ENCODE results near the gene LGR4. TPM values are rescaled to one million over a fixed set of nuclear protein-coding genes. Genes with fewer than 3 reads are reported as not detected.

LGR4 gene
- total and polyA plus RNA-seq, 2 experiments from 2014 or later: 22.6 to 99.6 TPM

DNA sequence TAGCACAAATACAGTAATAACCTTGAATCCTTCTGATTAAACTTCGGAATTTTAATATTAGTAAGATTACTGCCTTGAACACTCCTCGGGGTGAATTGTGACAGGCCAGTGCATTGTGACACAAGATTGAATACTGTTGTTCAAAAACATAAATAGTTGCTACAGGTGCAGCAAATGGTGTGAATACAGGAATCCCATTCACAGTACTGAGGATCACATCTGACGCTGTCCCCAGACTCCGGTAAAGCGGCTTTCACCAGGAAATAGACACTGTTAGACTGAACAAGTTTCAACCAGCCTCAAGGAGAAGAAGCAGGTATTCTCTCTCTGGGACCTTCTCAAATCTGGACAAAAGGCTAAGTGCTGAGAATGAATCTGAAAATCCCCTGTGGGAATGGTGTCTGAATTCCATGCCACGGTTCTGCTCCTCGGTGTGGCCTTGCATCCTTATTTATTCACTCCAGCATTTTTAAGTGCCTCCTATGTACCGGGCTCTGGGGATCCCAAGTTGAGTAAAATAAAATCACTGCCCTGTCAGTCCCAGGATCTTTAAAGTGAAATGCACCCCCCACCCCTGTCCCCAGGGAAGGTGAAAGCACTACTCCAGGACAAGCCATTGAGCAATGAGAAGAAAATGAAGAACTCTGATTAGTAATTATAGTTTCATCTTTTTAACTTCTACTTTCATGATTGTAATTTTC, 3.4 kb downstream of the LGR4 start:
- ATAC-seq (no peak), DNase-seq (ENCODE audit: low spot score) (no peak)
- Histone ChIP-seq H3K27me3 (ENCODE audit: insufficient read depth) (no peaks in the 10 kb centered on the region), H3K4me1 (ENCODE audit: insufficient read depth) (peaks cover 57% of the 10 kb centered on the region), H2AFZ (no peak overlapping the region), H3K4me3 (peak overlapping the region; percentile 97), H3K79me2 (replicated peaks; ENCODE audit: insufficient read depth) (peaks cover 76% of the 10 kb centered on the region), H3K27ac (ENCODE audit: low read depth) (no peak overlapping the region), H3K4me2 (peak overlapping the region; percentile 98), H3F3A (replicated peaks; ENCODE audit: low read depth) (0 out of 2 replicates have a peak, but pooled peaks cover 4% of the 10 kb centered on the region), H3K36me3 (ENCODE audit: insufficient read depth) (no peaks in the 10 kb centered on the region), H4K20me1 (replicated peaks; ENCODE audit: insufficient read depth) (peaks cover 41% of the 10 kb centered on the region), H3K9me2 (ENCODE audit: insufficient read depth) (no peaks in the 10 kb centered on the region)
- H3K4me3 Mint-ChIP-seq: peak overlapping the region; percentile 84
- H3K36me3 Mint-ChIP-seq (ENCODE audit: low read depth): peaks cover 3% of the 10 kb centered on the region
- no peak overlapping the region for H3K27ac Mint-ChIP-seq
- no peak for TF ChIP-seq JUNB (IDR thresholded peaks at IDR 0.05; ENCODE audit: unreplicated experiment)
- H3K9me3 Mint-ChIP-seq: 0 out of 3 replicates have a peak, but pooled peaks cover 4% of the 10 kb centered on the region
- H3K4me1 Mint-ChIP-seq: peaks cover 57% of the 10 kb centered on the region
- H3K27me3 Mint-ChIP-seq (ENCODE audit: insufficient read depth, low read depth, poor library complexity): peaks cover 5% of the 10 kb centered on the region

DNA sequence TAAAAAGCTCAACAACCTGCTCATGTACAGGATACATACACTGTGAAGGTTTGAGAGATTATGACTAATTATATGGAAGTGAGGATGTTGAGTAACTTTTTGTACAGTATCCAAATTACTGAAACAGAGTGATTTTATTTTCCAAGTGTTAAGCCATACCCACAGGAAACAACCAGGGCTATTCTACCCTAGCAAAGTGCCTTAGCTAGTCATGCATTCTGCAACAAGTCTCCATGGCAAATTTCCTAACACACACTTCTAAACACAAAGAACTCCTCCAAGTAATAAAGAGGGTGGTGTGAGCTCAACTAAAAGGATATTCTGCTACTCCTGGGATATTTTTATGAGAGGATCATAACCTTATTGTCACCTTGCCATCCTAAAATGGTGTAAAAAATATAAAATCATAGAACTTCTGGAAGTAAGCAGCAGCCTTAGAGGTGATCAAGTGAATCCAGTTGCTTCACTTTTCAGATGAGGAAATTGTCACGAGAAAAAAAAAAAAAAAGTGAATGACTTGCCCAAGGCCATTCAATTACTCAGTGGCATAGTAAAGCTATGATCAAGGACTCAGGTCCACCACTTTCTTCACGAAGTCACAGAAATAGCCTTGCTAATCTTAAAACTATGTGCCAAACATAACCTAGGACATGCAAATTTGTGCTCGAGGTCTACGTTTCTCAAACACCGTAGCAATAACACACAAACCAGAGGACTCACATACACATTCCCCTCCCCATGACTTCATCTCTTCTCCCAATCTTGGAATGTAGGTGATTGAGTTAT, 4.2 kb downstream of the LGR4 start:
- DNase-seq (ENCODE audit: low spot score): no peak
- Histone ChIP-seq H3K27me3 (ENCODE audit: insufficient read depth) (no peaks in the 10 kb centered on the region), H3K9me2 (ENCODE audit: insufficient read depth) (no peaks in the 10 kb centered on the region), H2AFZ (no peak overlapping the region), H3K27ac (ENCODE audit: low read depth) (no peak overlapping the region), H4K20me1 (replicated peaks; ENCODE audit: insufficient read depth) (peaks cover 45% of the 10 kb centered on the region), H3K36me3 (ENCODE audit: insufficient read depth) (no peaks in the 10 kb centered on the region), H3F3A (replicated peaks; ENCODE audit: low read depth) (0 out of 2 replicates have a peak, but pooled peaks cover under 1% of the 10 kb centered on the region), H3K4me3 (peak overlapping the region; percentile 97), H3K4me1 (ENCODE audit: insufficient read depth) (peaks cover 58% of the 10 kb centered on the region), H3K4me2 (peak overlapping the region; percentile 98), H3K79me2 (replicated peaks; ENCODE audit: insufficient read depth) (peaks cover 84% of the 10 kb centered on the region)
- no peak for ATAC-seq
- peaks cover 3% of the 10 kb centered on the region for H3K36me3 Mint-ChIP-seq (ENCODE audit: low read depth)
- H3K9me3 Mint-ChIP-seq: 0 out of 3 replicates have a peak, but pooled peaks cover 1% of the 10 kb centered on the region
- no peak overlapping the region for H3K27ac Mint-ChIP-seq
- TF ChIP-seq NANOG (IDR thresholded peaks at IDR 0.05; ENCODE audit: borderline replicate concordance) (no peak), JUNB (IDR thresholded peaks at IDR 0.05; ENCODE audit: unreplicated experiment) (no peak)
- TF ChIP-seq, protein P1, sequence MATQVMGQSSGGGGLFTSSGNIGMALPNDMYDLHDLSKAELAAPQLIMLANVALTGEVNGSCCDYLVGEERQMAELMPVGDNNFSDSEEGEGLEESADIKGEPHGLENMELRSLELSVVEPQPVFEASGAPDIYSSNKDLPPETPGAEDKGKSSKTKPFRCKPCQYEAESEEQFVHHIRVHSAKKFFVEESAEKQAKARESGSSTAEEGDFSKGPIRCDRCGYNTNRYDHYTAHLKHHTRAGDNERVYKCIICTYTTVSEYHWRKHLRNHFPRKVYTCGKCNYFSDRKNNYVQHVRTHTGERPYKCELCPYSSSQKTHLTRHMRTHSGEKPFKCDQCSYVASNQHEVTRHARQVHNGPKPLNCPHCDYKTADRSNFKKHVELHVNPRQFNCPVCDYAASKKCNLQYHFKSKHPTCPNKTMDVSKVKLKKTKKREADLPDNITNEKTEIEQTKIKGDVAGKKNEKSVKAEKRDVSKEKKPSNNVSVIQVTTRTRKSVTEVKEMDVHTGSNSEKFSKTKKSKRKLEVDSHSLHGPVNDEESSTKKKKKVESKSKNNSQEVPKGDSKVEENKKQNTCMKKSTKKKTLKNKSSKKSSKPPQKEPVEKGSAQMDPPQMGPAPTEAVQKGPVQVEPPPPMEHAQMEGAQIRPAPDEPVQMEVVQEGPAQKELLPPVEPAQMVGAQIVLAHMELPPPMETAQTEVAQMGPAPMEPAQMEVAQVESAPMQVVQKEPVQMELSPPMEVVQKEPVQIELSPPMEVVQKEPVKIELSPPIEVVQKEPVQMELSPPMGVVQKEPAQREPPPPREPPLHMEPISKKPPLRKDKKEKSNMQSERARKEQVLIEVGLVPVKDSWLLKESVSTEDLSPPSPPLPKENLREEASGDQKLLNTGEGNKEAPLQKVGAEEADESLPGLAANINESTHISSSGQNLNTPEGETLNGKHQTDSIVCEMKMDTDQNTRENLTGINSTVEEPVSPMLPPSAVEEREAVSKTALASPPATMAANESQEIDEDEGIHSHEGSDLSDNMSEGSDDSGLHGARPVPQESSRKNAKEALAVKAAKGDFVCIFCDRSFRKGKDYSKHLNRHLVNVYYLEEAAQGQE (IDR thresholded peaks at IDR 0.05; ENCODE audit: unreplicated experiment): no peak
- H3K27me3 Mint-ChIP-seq (ENCODE audit: insufficient read depth, low read depth, poor library complexity): peaks cover 2% of the 10 kb centered on the region
- H3K4me3 Mint-ChIP-seq: no peak overlapping the region
- H3K4me1 Mint-ChIP-seq: peaks cover 60% of the 10 kb centered on the region

Data from GM23338 (cell line).